GM20000 (cell line): Measurements from ENCODE around the gene TMEM221.

Experiments
- DNase-seq: peaks from one replicate; pipeline ENCODE4 v3.0.0; 2012; ENCODE audit warnings: low spot score
- CTCF ChIP-seq: IDR thresholded peaks from 2 replicates; pipeline ENCODE4 v1.5.1; 2012; ENCODE audit warnings: mild to moderate bottlenecking, control low read depth; ENCODE audit errors: extremely low read depth, missing control alignments

Gene TMEM221

GRCh38 chr19:17448131-17448967, at the start of gene TMEM221:
TSS of gene TMEM221 (minus strand) at chr19:17448668. CDS start at chr19:17448462, 206 bp downstream.
- peak; percentile 52 for TF ChIP-seq CTCF
- DNase-seq = peak; percentile 84

GRCh38 chr19:17497149-17497798, 48.8 kb upstream of the TMEM221 start:
- no peak for DNase-seq
- no peak for TF ChIP-seq CTCF

GRCh38 chr19:17496337-17496997, 48.0 kb upstream of the TMEM221 start:
- DNase-seq = peak; percentile 93
- peak; percentile 88 for TF ChIP-seq CTCF

- DNase-seq = no peak
- no peak for TF ChIP-seq CTCF
These were observed 47.3 kb upstream of the TMEM221 start for GRCh38 chr19:17495639-17496296.

GRCh38 chr19:17491287-17491686, 42.8 kb upstream of the TMEM221 start:
- TF ChIP-seq CTCF = no peak
- no peak for DNase-seq

- DNase-seq = no peak
- no peak for TF ChIP-seq CTCF
These were observed 41.9 kb upstream of the TMEM221 start for GRCh38 chr19:17490411-17490810.
